EH (cell line): Measurements from ENCODE around the gene ARPC5L.
"Not testable (repeated sequence)": the region's sequence is repeated elsewhere in the genome, so short reads cannot be mapped to it uniquely, and the experiment has no call there.

ENCODE experiments used
- DNase-seq: peaks from one replicate; pipeline ENCODE4 v3.0.0-alpha.2; 2015; ENCODE audit warnings: low read depth

The ARPC5L gene

GRCh38 chr9:124861342-124862229 lies at the start of gene ARPC5L, which contains the start of gene RPL35:
Gene ARPC5L (plus strand): TSS chr9:124862130. CDS start chr9:124869291, 7,161 bp downstream.
Gene RPL35 (minus strand): TSS chr9:124861957. CDS start chr9:124861912, 45 bp downstream.
- DNase-seq = peak; percentile 93

- DNase-seq = peak; percentile 100
Measured at GRCh38 chr9:124812441-124812876, 49.5 kb upstream of the ARPC5L start.

GRCh38 chr9:124813041-124813440 lies 48.9 kb upstream of the ARPC5L start:
- DNase-seq = no peak

- DNase-seq = peak; percentile 14
Measured at GRCh38 chr9:124813501-124814163, 48.3 kb upstream of the ARPC5L start.

GRCh38 chr9:124814164-124814535 lies 47.8 kb upstream of the ARPC5L start:
- no peak for DNase-seq

- no peak for DNase-seq
Measured at GRCh38 chr9:124815601-124816000, 46.3 kb upstream of the ARPC5L start.

GRCh38 chr9:124818431-124819281 lies 43.3 kb upstream of the ARPC5L start:
- DNase-seq = peak; percentile 78

- DNase-seq = no peak
Measured at GRCh38 chr9:124820698-124821623, 41.0 kb upstream of the ARPC5L start.

GRCh38 chr9:124828489-124829333 lies 33.2 kb upstream of the ARPC5L start:
- no peak for DNase-seq

- no peak for DNase-seq
Measured at GRCh38 chr9:124829334-124829669, 32.6 kb upstream of the ARPC5L start.

- DNase-seq = no peak
Measured at GRCh38 chr9:124830593-124830992, 31.3 kb upstream of the ARPC5L start.

- DNase-seq = no peak
Measured at GRCh38 chr9:124831642-124832364, 30.1 kb upstream of the ARPC5L start.

GRCh38 chr9:124834591-124834990 lies 27.3 kb upstream of the ARPC5L start:
- peak; percentile 60 for DNase-seq

GRCh38 chr9:124835026-124835557 lies 26.8 kb upstream of the ARPC5L start:
- DNase-seq = peak; percentile 80

- not testable (repeated sequence) for DNase-seq
Measured at GRCh38 chr9:124838132-124838531, 23.8 kb upstream of the ARPC5L start.

GRCh38 chr9:124838567-124839275 lies 23.2 kb upstream of the ARPC5L start:
- not testable (repeated sequence) for DNase-seq

GRCh38 chr9:124839612-124840299 lies 22.2 kb upstream of the ARPC5L start:
- DNase-seq = peak; percentile 38

GRCh38 chr9:124840300-124840833 lies 21.6 kb upstream of the ARPC5L start:
- DNase-seq = no peak
